ENCODE results near the gene HES4.

Gene HES4

GRCh38 chr1:1004780-1005697 lies 5.1 kb upstream of the HES4 start (continued):
- no peak for TF ChIP-seq REPIN1 (tag by site-specific recombination; IDR thresholded peaks at IDR 0.05; ENCODE audit: low read depth)
- no peak for TF ChIP-seq ZNF426 (tag by site-specific recombination; IDR thresholded peaks at IDR 0.05)
- TF ChIP-seq REST (tag by site-specific recombination; IDR thresholded peaks at IDR 0.05): peak; percentile 23; the same call in 1 of the 2 replicates

DNA sequence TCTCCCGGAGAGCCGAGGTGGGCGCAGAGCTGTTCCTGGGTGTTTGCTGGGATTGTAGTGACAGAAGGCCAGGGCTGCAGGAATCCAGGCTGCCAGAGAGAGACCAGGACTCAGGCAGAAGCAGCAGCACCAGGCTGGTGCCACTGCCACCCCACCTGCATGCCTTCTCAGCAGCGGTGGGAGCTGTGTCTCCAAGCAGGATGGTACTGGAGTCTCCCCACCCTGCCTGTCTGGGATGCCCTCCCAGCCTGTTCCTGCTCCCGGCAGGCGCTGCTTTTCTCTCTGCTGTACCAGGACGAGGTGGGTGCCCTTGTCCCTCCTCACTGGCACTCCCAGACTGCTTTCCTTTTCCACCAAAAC lies 4.5 kb upstream of the HES4 start:
- H3K27ac ChIP-seq (ENCODE audit: extremely low read depth, low read depth, low read length): no peak overlapping the region
- no peaks in the 10 kb centered on the region for H3K9me3 ChIP-seq (ENCODE audit: control insufficient read depth, insufficient read depth, low read depth, low read length)
- no peak overlapping the region for H3K4me3 ChIP-seq (ENCODE audit: low read depth, low read length)
- TF ChIP-seq IKZF3 (tag by site-specific recombination; IDR thresholded peaks at IDR 0.05) (peak; percentile 48; the same call in 1 of the 2 replicates), ZBTB17 (tag by site-specific recombination; IDR thresholded peaks at IDR 0.05) (peak; percentile 67), ZBTB44 (tag by site-specific recombination; IDR thresholded peaks at IDR 0.05) (no peak), ZNF341 (tag by site-specific recombination; IDR thresholded peaks at IDR 0.05; ENCODE audit: low read depth) (no peak), ZNF544 (tag by site-specific recombination; IDR thresholded peaks at IDR 0.05) (no peak), HIC1 (tag by site-specific recombination; IDR thresholded peaks at IDR 0.05) (peak; percentile 55; the same call in 1 of the 2 replicates), ZNF707 (tag by site-specific recombination; IDR thresholded peaks at IDR 0.05) (no peak), ZNF416 (tag by site-specific recombination; IDR thresholded peaks at IDR 0.05) (no peak), ZBTB20 (tag by site-specific recombination; IDR thresholded peaks at IDR 0.05) (peak; percentile 17; the same call in 1 of the 2 replicates), ZNF610 (tag by site-specific recombination; IDR thresholded peaks at IDR 0.05; ENCODE audit: borderline replicate concordance) (no peak), ZNF600 (tag by site-specific recombination; IDR thresholded peaks at IDR 0.05) (peak; percentile 56), ZFP37 (tag by site-specific recombination; IDR thresholded peaks at IDR 0.05) (0 out of 2 replicates have a peak, but pooled peaks have one; percentile 23), ZNF169 (tag by site-specific recombination; IDR thresholded peaks at IDR 0.05) (no peak)
- TF ChIP-seq, protein P1, sequence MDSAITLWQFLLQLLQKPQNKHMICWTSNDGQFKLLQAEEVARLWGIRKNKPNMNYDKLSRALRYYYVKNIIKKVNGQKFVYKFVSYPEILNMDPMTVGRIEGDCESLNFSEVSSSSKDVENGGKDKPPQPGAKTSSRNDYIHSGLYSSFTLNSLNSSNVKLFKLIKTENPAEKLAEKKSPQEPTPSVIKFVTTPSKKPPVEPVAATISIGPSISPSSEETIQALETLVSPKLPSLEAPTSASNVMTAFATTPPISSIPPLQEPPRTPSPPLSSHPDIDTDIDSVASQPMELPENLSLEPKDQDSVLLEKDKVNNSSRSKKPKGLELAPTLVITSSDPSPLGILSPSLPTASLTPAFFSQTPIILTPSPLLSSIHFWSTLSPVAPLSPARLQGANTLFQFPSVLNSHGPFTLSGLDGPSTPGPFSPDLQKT (IDR thresholded peaks at IDR 0.05; ENCODE audit: borderline replicate concordance, low read depth, low read length): no peak
- CTCF ChIA-PET: interaction anchor here (0.6 kb wide), 1 partner anchor 267 kb away, joined by 3 read pairs; no protein-coding TSS in a partner anchor
- peaks cover 3 to 19% of the 10 kb centered on the region in 2 experiments; a peak in 2 of 3 replicates for H3K36me3 ChIP-seq (ENCODE audit: control insufficient read depth in 2 of 2, insufficient read depth in 1 of 2, low read length in 2 of 2)
- no peaks in the 10 kb centered on the region for H3K4me1 ChIP-seq (ENCODE audit: control insufficient read depth, insufficient read depth, low read length)
- POLR2A ChIA-PET: no interaction called here

Measured in HEK293 (cell line).